ENCODE data around the gene MRPL12.
"Not testable (repeated sequence)": the region's sequence is repeated elsewhere in the genome, so short reads cannot be mapped to it uniquely, and the experiment has no call there.

Gene MRPL12

GRCh38 chr17:81702934-81703746 lies at the start of gene MRPL12:
Gene MRPL12, plus strand, starts transcription at chr17:81703367. Its CDS starts 135 bp downstream, at chr17:81703502.
- DNase-seq (ENCODE audit: low read depth), result peak; percentile 83

GRCh38 chr17:81655378-81656117 lies 47.6 kb upstream of the MRPL12 start:
- DNase-seq (ENCODE audit: low read depth), result no peak

DNA sequence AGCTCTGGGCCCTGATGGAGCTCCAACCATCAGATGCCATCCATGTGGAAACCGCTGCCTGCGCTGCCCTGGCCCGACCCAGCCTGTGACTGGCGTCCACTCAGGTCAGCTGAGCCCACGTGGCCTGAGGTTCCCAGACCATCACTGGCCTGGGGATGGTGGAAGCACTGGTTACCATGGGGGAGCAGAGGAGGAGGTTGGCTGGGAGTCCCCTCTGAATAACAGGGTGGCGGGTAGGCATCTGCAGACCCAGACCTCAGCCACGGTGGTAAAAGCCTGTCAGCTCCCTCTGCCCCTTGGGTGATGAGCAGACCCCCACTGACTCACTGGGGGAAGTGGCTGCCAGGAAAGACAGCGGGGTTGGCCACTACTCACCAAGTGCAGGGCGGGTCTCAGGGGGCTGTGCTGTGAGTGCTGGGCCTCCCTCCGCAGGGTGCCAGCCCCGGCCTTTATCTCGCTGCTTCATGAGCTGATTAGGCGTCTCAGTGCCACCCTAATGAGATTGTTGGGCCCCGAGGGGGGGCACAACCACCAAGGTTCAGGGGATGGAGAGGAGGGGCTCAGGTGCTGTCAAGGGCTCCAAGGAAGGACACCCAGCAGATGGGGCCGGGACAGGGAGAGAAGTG lies 46.9 kb upstream of the MRPL12 start, which contains the start of gene PDE6G:
Gene PDE6G (minus strand): TSS at position 425 of the 626 bp plus-strand sequence. CDS start 3,237 bp downstream, outside the sequence.
- no peak for DNase-seq (ENCODE audit: low read depth)

DNA sequence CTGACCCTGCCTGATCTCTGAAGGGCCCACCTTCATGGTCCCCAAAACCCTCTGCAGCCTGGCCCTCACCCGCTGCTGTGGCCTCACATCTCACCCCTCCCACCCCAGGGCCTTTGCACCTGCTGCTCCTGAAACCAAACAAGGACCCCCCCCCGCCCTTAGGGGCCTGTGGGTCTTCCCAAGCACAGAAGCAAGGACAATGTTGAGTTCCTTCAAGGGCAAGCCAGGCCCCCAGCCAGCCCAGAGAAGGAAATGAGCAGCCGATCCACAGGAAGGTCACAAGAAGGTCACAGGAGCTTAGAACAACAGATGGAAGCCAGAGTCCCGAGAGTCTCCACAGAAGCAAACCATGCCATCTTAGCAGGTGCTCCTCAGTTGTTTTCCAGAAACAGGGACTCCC lies 46.3 kb upstream of the MRPL12 start:
- no peak for DNase-seq (ENCODE audit: low read depth)

- no peak for DNase-seq (ENCODE audit: low read depth)
Observed at GRCh38 chr17:81659038-81659437, 44.1 kb upstream of the MRPL12 start.

DNA sequence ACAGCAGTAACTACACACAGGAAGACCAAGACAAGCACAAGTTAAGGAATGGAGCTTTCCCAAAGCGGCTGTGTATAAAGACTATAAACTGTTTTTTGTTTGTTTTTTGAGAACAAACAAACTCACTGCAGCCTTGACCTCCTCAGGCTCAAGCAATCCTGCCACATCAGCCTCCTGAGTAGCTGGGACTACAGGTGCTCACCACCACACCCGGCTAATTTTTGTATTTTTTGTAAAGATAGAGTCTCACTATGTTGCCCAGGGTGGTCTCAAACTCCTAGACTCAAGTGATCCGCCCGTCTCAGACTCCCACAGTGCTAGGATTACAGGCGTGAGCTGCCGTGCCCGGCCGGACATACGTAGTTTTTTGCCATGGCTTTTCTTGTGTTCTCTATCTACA lies 42.7 kb upstream of the MRPL12 start:
- DNase-seq (ENCODE audit: low read depth), result no peak

DNA sequence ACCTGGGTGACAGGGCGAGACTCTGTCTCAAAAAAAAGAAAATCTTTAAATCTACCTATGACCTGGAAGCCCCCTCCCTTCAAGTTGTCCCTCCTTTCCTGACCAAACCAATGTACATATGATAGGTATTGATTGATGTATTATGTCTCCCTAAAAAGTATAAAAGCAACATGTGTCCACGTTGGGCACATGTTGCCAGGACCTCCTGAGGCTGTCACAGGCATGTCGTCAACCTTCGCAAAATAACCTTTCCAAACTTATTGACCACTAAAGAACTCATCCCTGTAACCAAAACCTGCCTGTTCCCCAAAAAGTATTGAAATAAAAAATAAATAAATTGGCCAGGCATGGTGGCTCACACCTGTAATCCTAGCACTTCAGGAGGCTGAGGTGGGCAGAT lies 41.2 kb upstream of the MRPL12 start:
- no peak for DNase-seq (ENCODE audit: low read depth)

GRCh38 chr17:81664051-81664470 lies 39.1 kb upstream of the MRPL12 start:
- no peak for DNase-seq (ENCODE audit: low read depth)

DNA sequence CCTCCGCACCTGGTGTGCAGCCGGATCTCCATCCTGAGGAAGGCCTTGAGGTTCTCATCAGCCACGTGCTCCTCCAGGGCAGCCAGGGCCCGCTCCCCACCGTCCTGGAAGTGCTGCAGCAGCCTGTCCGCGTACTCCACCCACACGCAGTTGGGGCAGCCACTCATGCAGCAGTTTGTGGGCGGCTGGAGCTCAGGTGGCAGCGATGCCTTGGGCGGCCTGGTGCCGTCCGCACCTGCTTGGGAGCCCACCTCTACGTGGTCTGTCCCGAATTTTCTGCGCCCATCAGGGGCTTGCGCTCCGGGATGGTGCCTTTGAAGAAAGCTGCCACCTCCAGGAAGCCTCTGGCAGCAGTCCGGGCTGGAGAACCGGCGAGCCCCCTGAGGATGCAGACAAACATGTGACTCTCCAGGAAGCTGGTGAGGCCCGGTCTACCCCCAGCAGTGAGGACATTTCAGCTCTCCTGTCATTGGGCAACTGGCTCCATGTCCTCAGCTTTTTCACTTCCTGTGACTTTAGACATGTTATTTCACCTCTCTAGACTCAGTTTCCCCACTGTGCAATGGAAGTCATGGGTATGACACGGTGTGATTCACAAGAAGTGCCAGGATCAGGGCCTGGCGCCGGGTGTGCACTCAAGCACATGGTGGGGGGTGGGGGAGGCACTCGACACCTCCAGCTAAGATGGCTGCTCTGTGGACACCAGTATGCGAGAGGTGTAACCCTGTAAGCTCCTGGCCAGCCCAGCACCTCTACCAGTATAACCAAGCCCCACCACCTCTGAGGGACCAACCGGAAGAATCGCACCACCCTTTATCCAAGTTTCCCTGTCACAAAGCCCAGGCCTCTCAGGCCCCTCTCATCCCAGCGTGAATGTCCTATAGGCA lies 37.7 kb upstream of the MRPL12 start:
- DNase-seq (ENCODE audit: low read depth), result peak; percentile 46

GRCh38 chr17:81666092-81666341 lies 37.1 kb upstream of the MRPL12 start:
- DNase-seq (ENCODE audit: low read depth), result no peak

DNA sequence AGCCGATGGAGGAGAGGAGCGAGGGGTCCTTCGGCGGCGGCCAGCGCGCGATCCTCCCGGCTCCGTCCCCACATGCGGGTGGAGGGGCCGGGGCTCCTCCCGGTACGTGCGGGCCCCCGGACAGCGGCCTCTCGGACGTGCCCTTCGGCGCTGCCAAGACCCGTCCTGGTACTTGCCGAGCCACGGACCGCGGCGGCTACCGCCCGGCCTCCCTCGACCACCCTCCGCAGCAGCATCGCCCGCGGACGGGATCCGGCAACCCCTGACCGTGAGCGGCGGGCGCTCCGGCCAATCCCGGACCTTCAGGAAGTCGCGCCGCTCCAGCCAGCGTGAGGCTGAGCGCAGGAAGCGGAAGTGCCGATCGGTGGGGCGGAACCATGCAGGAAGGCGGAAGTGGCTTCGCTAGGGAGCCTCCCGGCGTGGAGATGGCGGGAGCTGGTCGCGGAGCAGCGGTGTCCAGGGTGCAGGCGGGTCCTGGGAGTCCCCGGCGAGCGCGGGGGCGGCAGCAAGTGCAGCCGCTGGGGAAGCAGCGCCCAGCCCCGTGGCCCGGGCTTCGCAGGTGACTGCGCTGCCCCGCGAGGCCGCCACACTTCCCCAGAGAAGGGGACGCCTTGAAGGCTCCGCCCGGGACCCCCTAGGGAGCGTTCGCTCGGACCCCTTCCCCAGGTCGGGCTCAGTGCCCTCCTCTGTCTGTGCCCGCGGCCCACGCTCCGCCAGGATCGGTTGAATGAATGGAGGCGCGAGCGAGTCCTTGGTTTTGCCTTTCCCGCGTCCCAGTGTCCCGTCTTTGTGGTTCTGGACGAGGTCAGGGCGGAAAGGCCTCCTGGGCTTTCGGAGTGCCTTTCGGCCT lies 36.6 kb upstream of the MRPL12 start, which contains the start of the genes CCDC137 and OXLD1:
Gene CCDC137 (plus strand): TSS at position 396 of the 850 bp plus-strand sequence. CDS start 30 bp downstream, at position 426.
Gene OXLD1 (minus strand): TSS at position 264 of the 850 bp plus-strand sequence. CDS start 28 bp downstream, at position 236.
- peak; percentile 86 for DNase-seq (ENCODE audit: low read depth)

GRCh38 chr17:81667754-81668153 lies 35.4 kb upstream of the MRPL12 start:
- DNase-seq (ENCODE audit: low read depth), result no peak

GRCh38 chr17:81672504-81672903 lies 30.7 kb upstream of the MRPL12 start:
- no peak for DNase-seq (ENCODE audit: low read depth)

- DNase-seq (ENCODE audit: low read depth), result no peak
Observed at GRCh38 chr17:81672954-81673353, 30.2 kb upstream of the MRPL12 start.

GRCh38 chr17:81673561-81674258 lies 29.5 kb upstream of the MRPL12 start:
- DNase-seq (ENCODE audit: low read depth), result no peak

- not testable (repeated sequence) for DNase-seq (ENCODE audit: low read depth)
Observed at GRCh38 chr17:81675515-81676221, 27.5 kb upstream of the MRPL12 start.

DNA sequence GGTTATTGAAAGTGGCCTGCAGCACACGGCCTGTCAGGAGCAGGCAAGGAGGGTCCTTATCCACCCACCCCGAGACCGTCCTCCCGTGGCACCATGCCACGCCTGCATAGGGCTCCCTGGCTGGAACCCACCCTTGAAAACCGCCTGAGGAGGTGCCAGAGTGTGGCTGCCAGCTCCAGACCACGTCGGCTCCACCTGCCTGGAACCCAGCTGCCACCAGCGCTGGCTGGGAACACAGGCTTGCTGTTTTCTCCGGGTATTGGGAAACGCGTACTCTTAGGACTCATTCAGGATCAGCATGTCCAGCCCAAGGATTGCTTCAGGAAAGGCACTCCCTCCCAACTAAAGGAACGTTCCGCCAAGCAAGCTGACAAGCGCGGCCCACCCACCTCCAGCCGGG lies 26.3 kb upstream of the MRPL12 start:
- DNase-seq (ENCODE audit: low read depth), result no peak

- no peak for DNase-seq (ENCODE audit: low read depth)
Observed at GRCh38 chr17:81680150-81680549, 23.0 kb upstream of the MRPL12 start.

DNA sequence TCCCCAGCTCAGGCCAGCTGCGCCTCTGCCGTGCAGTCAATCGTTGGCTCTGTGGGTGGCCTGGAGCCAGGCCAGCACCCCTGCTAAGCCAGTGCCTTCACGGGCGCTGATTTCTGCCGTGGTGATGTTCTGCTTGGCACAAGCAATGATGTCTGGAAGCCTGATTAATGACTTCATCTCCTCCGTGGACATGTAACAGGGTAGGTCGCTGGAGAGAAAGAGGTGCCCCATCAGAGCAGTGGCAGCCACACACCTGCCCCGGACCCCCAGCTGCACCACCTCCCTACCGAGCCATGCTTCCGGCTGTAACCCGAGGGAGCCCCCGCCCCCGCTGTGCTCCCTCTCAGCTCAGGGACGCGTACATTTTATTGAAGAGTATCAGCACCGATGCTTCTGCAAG lies 21.5 kb upstream of the MRPL12 start:
- no peak for DNase-seq (ENCODE audit: low read depth)

Data from stimulated activated CD8-positive, alpha-beta memory T cell treated with anti-CD3 and anti-CD28 coated beads, Interleukin-7, amount 100 ng/mL, for 24 hours (primary cell).